Measurements from ENCODE around the gene ALCAM. TPM values are rescaled to one million over a fixed set of nuclear protein-coding genes. Genes with fewer than 3 reads are reported as not detected.

ALCAM gene
- total and polyA plus RNA-seq, 2 of the 8 experiments (the other 6 are each of a cell fraction or from before 2014, with no cell fraction given): 10.8 to 33.0 TPM

GRCh38 chr3:105619651-105620050 is 252.9 kb downstream of the ALCAM start:
- H4K8ac ChIP-seq (ENCODE audit: extremely low read depth, insufficient read depth, low read length): no peak overlapping the region
- H2BK5ac ChIP-seq (ENCODE audit: low read depth, low read length): no peak overlapping the region
- no peaks in the 10 kb centered on the region for H3K79me1 ChIP-seq (ENCODE audit: low read depth, low read length)
- DNase-seq (ENCODE audit: low read depth in 1 of 2, low spot score in 2 of 2) (no peak), FAIRE-seq (no peak)
- H3K23me2 ChIP-seq (ENCODE audit: low read depth, low read length): no peaks in the 10 kb centered on the region; the same call in 1 of the 2 replicates
- no peak for TF ChIP-seq ATF3 (IDR thresholded peaks at IDR 0.05; ENCODE audit: insufficient read depth, low read depth, low read length)
- TF ChIP-seq SIX5 (IDR thresholded peaks at IDR 0.05; ENCODE audit: low read depth, low read length): no peak
- no peak for TF ChIP-seq GABPA (IDR thresholded peaks at IDR 0.05; ENCODE audit: borderline replicate concordance, insufficient read depth, low read length)
- no peak for TF ChIP-seq CTBP2 (IDR thresholded peaks at IDR 0.05; ENCODE audit: borderline replicate concordance, insufficient read depth, insufficient read length, low read length)
- no peak for TF ChIP-seq NRF1 (IDR thresholded peaks at IDR 0.05; ENCODE audit: low read depth, low read length)
- TF ChIP-seq CHD1 (IDR thresholded peaks at IDR 0.05; ENCODE audit: low read depth, low read length): no peak
- no peak for TF ChIP-seq FOSL1 (IDR thresholded peaks at IDR 0.05; ENCODE audit: insufficient read depth, low read depth, low read length)
- no peak for TF ChIP-seq POU5F1 (IDR thresholded peaks at IDR 0.05; ENCODE audit: low read depth, low read length)
- no peak for TF ChIP-seq EP300 (IDR thresholded peaks at IDR 0.05; ENCODE audit: borderline replicate concordance in 1 of 2, low read depth in 2 of 2, low read length in 2 of 2)
- TF ChIP-seq ASH2L (IDR thresholded peaks at IDR 0.05; ENCODE audit: low read length): no peak
- TF ChIP-seq SP2 (IDR thresholded peaks at IDR 0.05; ENCODE audit: low read length): no peak
- no peak for TF ChIP-seq ZNF274 (IDR thresholded peaks at IDR 0.05; ENCODE audit: borderline replicate concordance, extremely low read depth, low read length)
- TF ChIP-seq EGR1 (IDR thresholded peaks at IDR 0.05; ENCODE audit: borderline replicate concordance, low read depth, low read length): no peak
- no peak for TF ChIP-seq KDM4A (IDR thresholded peaks at IDR 0.05; ENCODE audit: low read depth, low read length, severe bottlenecking)
- TF ChIP-seq TEAD4 (IDR thresholded peaks at IDR 0.05; ENCODE audit: low read depth, low read length): no peak
- no peak overlapping the region for H2BK20ac ChIP-seq (ENCODE audit: low read length)
- H2BK120ac ChIP-seq (replicated peaks; ENCODE audit: low read depth, low read length): no peak overlapping the region
- 93% methylated on average over 2 of the region's 2 CpGs; no CpG with 5 or more reads in 1 of the 2 experiments for WGBS, 2 experiments (ENCODE audit: extremely low coverage in 1 of 2, insufficient coverage in 1 of 2, insufficient read length in 1 of 2, insufficient replicate concordance in 2 of 2, low coverage in 1 of 2, low lambda C conversion rate in 2 of 2, missing lambda C conversion rate in 1 of 2)
- H3K4me2 ChIP-seq (ENCODE audit: insufficient read depth in 1 of 2, low read depth in 2 of 2, low read length in 2 of 2): no peak overlapping the region
- no peak overlapping the region for H4K91ac ChIP-seq (replicated peaks; ENCODE audit: insufficient read length, low read length)
- H3K9ac ChIP-seq (replicated peaks in 1 of 4; ENCODE audit: extremely low read depth in 1 of 4, low read depth in 3 of 4, low read length in 3 of 4): peak overlapping the region in 1 of 4 experiments; percentile 1; a peak in 1 of 7 replicates
- H3K9me3 ChIP-seq (ENCODE audit: insufficient read depth in 2 of 2, low read depth in 1 of 2, low read length in 1 of 2): no peaks in the 10 kb centered on the region
- H3K14ac ChIP-seq (ENCODE audit: insufficient read length): no peak overlapping the region
- no peak overlapping the region for H2BK12ac ChIP-seq (ENCODE audit: low read depth, low read length)
- H3K56ac ChIP-seq (replicated peaks; ENCODE audit: insufficient read length, low read depth, low read length): no peak overlapping the region
- H3K27ac ChIP-seq (ENCODE audit: low read depth, low read length): no peak overlapping the region
- no peak overlapping the region for H3K23ac ChIP-seq (ENCODE audit: insufficient read length)
- H3K27me3 ChIP-seq (replicated peaks in 1 of 4; ENCODE audit: control insufficient read depth in 3 of 4, extremely low read depth in 1 of 4, insufficient read depth in 3 of 4, low read length in 3 of 4): no peaks in the 10 kb centered on the region
- H3K4me3 ChIP-seq (ENCODE audit: extremely low read depth in 1 of 4, insufficient read depth in 2 of 4, low read depth in 3 of 4, low read length in 4 of 4): no peak overlapping the region
- CTCF ChIA-PET (ENCODE audit: partially characterized antibody): no interaction called here
- no peak overlapping the region for H2BK15ac ChIP-seq (ENCODE audit: low read length)
- no peaks in the 10 kb centered on the region for H3K79me2 ChIP-seq (ENCODE audit: control insufficient read depth in 1 of 2, insufficient read depth in 2 of 2, low read length in 2 of 2)
- no peak overlapping the region for H4K5ac ChIP-seq (ENCODE audit: insufficient read length, low read depth, low read length)
- no peaks in the 10 kb centered on the region for H3K36me3 ChIP-seq (ENCODE audit: control insufficient read depth in 2 of 4, insufficient read depth in 4 of 4, low read length in 3 of 4)
- H4K20me1 ChIP-seq (replicated peaks in 1 of 2; ENCODE audit: control insufficient read depth in 1 of 2, insufficient read depth in 2 of 2, low read length in 2 of 2): no peaks in the 10 kb centered on the region
- H3K4ac ChIP-seq (replicated peaks; ENCODE audit: insufficient read length, low read depth, low read length): no peak overlapping the region
- H2AFZ ChIP-seq (ENCODE audit: low read length): no peak overlapping the region
- POLR2A ChIA-PET (ENCODE audit: partially characterized antibody): no interaction called here
- no peaks in the 10 kb centered on the region for H3K4me1 ChIP-seq (replicated peaks in 1 of 4; ENCODE audit: control insufficient read depth in 3 of 4, insufficient read depth in 4 of 4, low read length in 3 of 4)
- H2AK5ac ChIP-seq (ENCODE audit: low read depth, low read length): no peak overlapping the region
- no peak overlapping the region for H3K18ac ChIP-seq (ENCODE audit: extremely low read depth, low read length)

Data from H1 (cell line).